Hepatocyte (in vitro differentiated cells): ENCODE data around the gene NRG2. TPM values are rescaled to one million over a fixed set of nuclear protein-coding genes. Genes with fewer than 3 reads are reported as not detected.

ENCODE experiments used
- DNase-seq: peaks from one replicate; pipeline ENCODE4 v3.0.0-alpha.2; 2016; ENCODE audit warnings: low spot score
- H2AFZ ChIP-seq: fragments of 200-600 bp; sonication (generic); 2 replicates; pipeline ENCODE4 v1.6.0; 2016; ENCODE audit warnings: antibody characterized with exemption, mild to moderate bottlenecking
- H3K27ac ChIP-seq: fragments of 200-600 bp; sonication (generic); 2 replicates; pipeline ENCODE4 v1.5.1; 2016; ENCODE audit warnings: mild to moderate bottlenecking
- H3K27me3 ChIP-seq: fragments of 200-600 bp; sonication (generic); 2 replicates; pipeline ENCODE4 v1.6.1; 2016
- H3K36me3 ChIP-seq: fragments of 200-600 bp; sonication (generic); replicated peaks from 2 replicates; pipeline ENCODE4 v1.5.1; 2016; ENCODE audit warnings: low read depth; ENCODE audit not compliant: insufficient read depth
- H3K4me1 ChIP-seq: fragments of 200-600 bp; sonication (generic); 2 replicates; pipeline ENCODE4 v1.5.1; 2016; ENCODE audit warnings: mild to moderate bottlenecking, moderate library complexity; ENCODE audit not compliant: insufficient read depth
- H3K4me2 ChIP-seq: fragments of 200-600 bp; sonication (generic); 2 replicates; pipeline ENCODE4 v1.6.0; 2016
- H3K4me3 ChIP-seq: fragments of 200-600 bp; sonication (generic); 2 replicates; pipeline ENCODE4 v1.5.1; 2016; ENCODE audit warnings: mild to moderate bottlenecking
- H3K79me2 ChIP-seq: fragments of 200-600 bp; sonication (generic); 2 replicates; pipeline ENCODE4 v1.6.0; 2017; ENCODE audit warnings: mild to moderate bottlenecking
- H3K9me2 ChIP-seq: fragments of 200-600 bp; sonication (generic); replicated peaks from 2 replicates; pipeline ENCODE4 v1.6.0; 2017; ENCODE audit warnings: mild to moderate bottlenecking; ENCODE audit not compliant: insufficient read depth
- H3K9me3 ChIP-seq: fragments of 200-600 bp; sonication (generic); 2 replicates; pipeline ENCODE4 v1.5.1; 2016; ENCODE audit warnings: low read depth, mild to moderate bottlenecking
- H4K20me1 ChIP-seq: fragments of 200-600 bp; sonication (generic); 2 replicates; pipeline ENCODE4 v1.6.0; 2016; ENCODE audit warnings: mild to moderate bottlenecking; ENCODE audit not compliant: insufficient read depth, poor library complexity, severe bottlenecking
- CTCF ChIP-seq: fragments of 200-600 bp; sonication (generic); IDR thresholded peaks from 2 replicates; pipeline ENCODE4 v1.5.1; 2016; ENCODE audit warnings: antibody characterized with exemption, mild to moderate bottlenecking; ENCODE audit not compliant: poor library complexity
- EZH2 ChIP-seq: fragments of 200-600 bp; sonication (generic); IDR thresholded peaks from 2 replicates; pipeline ENCODE4 v1.6.1; 2016; ENCODE audit warnings: antibody characterized with exemption, mild to moderate bottlenecking, borderline replicate concordance
- EZH2phosphoT487 ChIP-seq: fragments of 200-600 bp; sonication (generic); IDR thresholded peaks from one replicate; pipeline ENCODE4 v1.6.1; 2018; ENCODE audit warnings: antibody characterized with exemption, mild to moderate bottlenecking, low read depth, moderate library complexity; ENCODE audit not compliant: unreplicated experiment, severe bottlenecking
- WGBS: methylation state at CpG from one replicate; pipeline ENCODE4 v1.1.6; 2016; ENCODE audit warnings: low lambda C conversion rate; ENCODE audit errors: missing lambda C conversion rate; 5-methylcytosine and 5-hydroxymethylcytosine counted together
- polyA plus RNA-seq: library from polyadenylated mRNA; unstranded; fragments of >200 nt; fragmentation: Nextera tagmentation; extraction: Ambion mirVana; gene quantifications from 2 replicates; pipeline ENCODE4 v1.2.1, GENCODE V29; 2016
- total RNA-seq: library from RNA; depleted of rRNA; stranded (reverse); fragments of >200 nt; gene quantifications from 2 replicates; pipeline ENCODE4 v1.2.3, GENCODE V29; 2014

NRG2 gene
- total and polyA plus RNA-seq, 2 experiments from 2014 or later: 1.4 to 1.5 TPM

- H3K27me3 ChIP-seq: peaks cover 42% of the 10 kb centered on the region
- H2AFZ ChIP-seq: no peak overlapping the region
- H3K36me3 ChIP-seq: no peaks in the 10 kb centered on the region
- no peaks in the 10 kb centered on the region for H3K9me3 ChIP-seq
- H3K79me2 ChIP-seq: no peaks in the 10 kb centered on the region
- no peaks in the 10 kb centered on the region for H3K4me1 ChIP-seq
- 72% methylated on average over 2 of the region's 2 CpGs for WGBS
- H3K4me3 ChIP-seq: no peak overlapping the region
- no peak overlapping the region for H3K27ac ChIP-seq
- DNase-seq: no peak
- no peak overlapping the region for H3K4me2 ChIP-seq
- H3K9me2 ChIP-seq: no peaks in the 10 kb centered on the region
- no peaks in the 10 kb centered on the region for H4K20me1 ChIP-seq
- TF ChIP-seq EZH2 (no peak), EZH2phosphoT487 (no peak), CTCF (no peak)
Observed at GRCh38 chr5:140035881-140036280, 7.2 kb downstream of the NRG2 start.

GRCh38 chr5:140033037-140033760 lies 9.9 kb downstream of the NRG2 start:
- no peaks in the 10 kb centered on the region for H3K9me2 ChIP-seq
- DNase-seq: no peak
- H2AFZ ChIP-seq: no peak overlapping the region
- no peak for TF ChIP-seq EZH2phosphoT487
- no peak for TF ChIP-seq EZH2
- peaks cover 20% of the 10 kb centered on the region for H3K27me3 ChIP-seq
- no peaks in the 10 kb centered on the region for H3K36me3 ChIP-seq
- no peaks in the 10 kb centered on the region for H3K79me2 ChIP-seq
- no peak overlapping the region for H3K27ac ChIP-seq
- WGBS: 89% methylated on average over 3 of the region's 3 CpGs
- no peak overlapping the region for H3K4me2 ChIP-seq
- no peak overlapping the region for H3K4me3 ChIP-seq
- H4K20me1 ChIP-seq: no peaks in the 10 kb centered on the region
- H3K9me3 ChIP-seq: no peaks in the 10 kb centered on the region
- no peaks in the 10 kb centered on the region for H3K4me1 ChIP-seq

GRCh38 chr5:140032296-140032695 lies 10.8 kb downstream of the NRG2 start:
- H3K4me1 ChIP-seq: no peaks in the 10 kb centered on the region
- no peak overlapping the region for H3K4me3 ChIP-seq
- peaks cover 18% of the 10 kb centered on the region for H3K27me3 ChIP-seq
- H3K79me2 ChIP-seq: no peaks in the 10 kb centered on the region
- TF ChIP-seq CTCF (no peak), EZH2 (no peak), EZH2phosphoT487 (no peak)
- no peak overlapping the region for H2AFZ ChIP-seq
- no peaks in the 10 kb centered on the region for H4K20me1 ChIP-seq
- H3K9me2 ChIP-seq: no peaks in the 10 kb centered on the region
- H3K4me2 ChIP-seq: no peak overlapping the region
- no peaks in the 10 kb centered on the region for H3K36me3 ChIP-seq
- no peaks in the 10 kb centered on the region for H3K9me3 ChIP-seq
- 87% methylated on average over 2 of the region's 2 CpGs for WGBS
- DNase-seq: no peak
- H3K27ac ChIP-seq: no peak overlapping the region

- Histone ChIP-seq H3K4me1 (no peaks in the 10 kb centered on the region), H3K27me3 (no peaks in the 10 kb centered on the region), H3K9me3 (no peaks in the 10 kb centered on the region), H3K36me3 (no peaks in the 10 kb centered on the region), H3K9me2 (no peaks in the 10 kb centered on the region), H2AFZ (no peak overlapping the region), H3K4me2 (no peak overlapping the region), H3K79me2 (no peaks in the 10 kb centered on the region), H4K20me1 (no peaks in the 10 kb centered on the region), H3K27ac (no peak overlapping the region), H3K4me3 (no peak overlapping the region)
- DNase-seq: no peak
- 92% methylated on average over 2 of the region's 2 CpGs for WGBS
- TF ChIP-seq EZH2 (no peak), CTCF (no peak), EZH2phosphoT487 (no peak)
Observed at GRCh38 chr5:140027807-140028206, 15.3 kb downstream of the NRG2 start.
